HG03135 (cell line): Measurements from ENCODE around the gene FMNL2.

Experiments used
- ATAC-seq: cut with Tn5 transposase; IDR thresholded peaks from one replicate; pipeline ENCODE4 v1.9.1; 2021; ENCODE audit warnings: mild to moderate bottlenecking, moderate library complexity; ENCODE audit not compliant: unreplicated experiment

Gene FMNL2

GRCh38 chr2:152602750-152603149, 267.8 kb downstream of the FMNL2 start:
- ATAC-seq, result no peak

DNA sequence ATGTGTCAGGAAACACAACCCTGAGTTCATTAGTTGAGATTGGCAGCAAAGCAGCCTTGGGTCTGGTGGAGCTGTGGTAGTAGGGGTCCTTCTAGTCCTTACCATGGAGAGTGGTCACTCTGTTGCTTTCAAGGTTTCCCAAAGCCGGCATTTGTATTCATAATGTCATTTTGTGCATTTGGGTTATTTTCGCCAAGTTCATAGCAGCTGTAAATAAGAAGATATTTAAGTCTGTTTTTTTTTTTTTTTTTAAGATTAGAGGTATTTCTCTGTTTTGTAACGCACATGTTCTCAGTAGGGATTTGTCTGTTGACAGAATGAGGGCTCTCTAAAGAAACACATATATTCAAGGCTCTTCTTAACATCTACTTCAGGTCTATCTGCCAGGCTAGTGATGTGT, 268.2 kb downstream of the FMNL2 start:
- ATAC-seq, result no peak

DNA sequence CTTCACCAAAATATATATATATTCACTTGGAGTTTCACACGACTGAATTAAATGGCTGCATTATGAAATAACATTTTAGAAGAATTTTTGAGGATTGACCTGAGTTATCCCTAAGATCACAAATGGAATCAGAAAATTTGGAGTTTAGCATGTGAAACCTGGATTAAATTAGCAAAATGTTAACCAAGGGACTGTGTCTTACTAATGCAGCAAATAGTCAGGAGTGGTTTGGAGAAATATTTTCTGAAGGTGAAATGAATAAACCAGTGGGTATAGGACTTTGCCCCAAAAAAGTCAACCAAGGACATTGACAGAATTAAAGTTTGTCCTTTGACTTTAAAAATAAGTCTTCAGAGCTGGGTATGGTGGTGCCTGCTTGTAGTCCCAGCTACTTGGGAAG, 271.1 kb downstream of the FMNL2 start:
- ATAC-seq, result no peak

GRCh38 chr2:152606941-152607340, 272.0 kb downstream of the FMNL2 start:
- ATAC-seq, result no peak

- ATAC-seq, result no peak
These were observed 272.9 kb downstream of the FMNL2 start for GRCh38 chr2:152607793-152608300.

DNA sequence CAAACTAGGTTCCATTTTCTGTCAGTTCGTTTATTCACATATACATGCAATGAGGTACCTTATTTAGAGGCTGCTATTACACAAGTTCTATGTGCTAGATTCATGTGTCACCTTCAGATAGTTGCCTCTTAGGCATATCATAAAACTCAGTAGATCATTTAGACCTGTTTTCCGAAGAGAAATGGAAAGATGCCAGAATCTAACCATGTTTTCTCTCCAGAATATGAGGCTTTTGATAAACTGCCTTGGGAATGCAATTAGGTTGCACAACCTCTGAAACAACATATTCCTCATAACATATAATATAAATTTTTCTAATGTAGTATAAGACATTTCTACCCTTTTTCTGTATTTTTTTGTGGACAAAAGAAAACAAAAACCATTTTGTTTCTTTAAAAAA, 274.2 kb downstream of the FMNL2 start:
- ATAC-seq, result no peak

DNA sequence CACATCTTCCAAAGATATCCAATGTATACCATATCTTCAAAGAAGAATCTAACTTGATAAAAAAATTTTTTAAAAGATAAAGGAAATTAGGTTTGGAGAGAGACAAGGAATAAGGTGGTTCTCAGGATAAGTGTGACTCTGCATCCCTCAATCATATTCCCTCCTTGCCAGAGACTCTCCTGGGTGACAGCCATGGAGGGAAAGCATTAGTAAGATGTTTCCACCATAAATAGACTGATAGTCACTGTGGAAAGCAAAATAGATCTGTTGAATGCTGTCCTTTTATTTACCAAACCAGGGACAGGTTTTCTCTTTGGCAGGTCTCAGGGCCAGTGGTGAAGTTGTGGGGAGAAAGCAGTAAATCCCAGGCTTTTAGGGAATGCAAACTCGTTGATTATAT, 274.7 kb downstream of the FMNL2 start:
- no peak for ATAC-seq

DNA sequence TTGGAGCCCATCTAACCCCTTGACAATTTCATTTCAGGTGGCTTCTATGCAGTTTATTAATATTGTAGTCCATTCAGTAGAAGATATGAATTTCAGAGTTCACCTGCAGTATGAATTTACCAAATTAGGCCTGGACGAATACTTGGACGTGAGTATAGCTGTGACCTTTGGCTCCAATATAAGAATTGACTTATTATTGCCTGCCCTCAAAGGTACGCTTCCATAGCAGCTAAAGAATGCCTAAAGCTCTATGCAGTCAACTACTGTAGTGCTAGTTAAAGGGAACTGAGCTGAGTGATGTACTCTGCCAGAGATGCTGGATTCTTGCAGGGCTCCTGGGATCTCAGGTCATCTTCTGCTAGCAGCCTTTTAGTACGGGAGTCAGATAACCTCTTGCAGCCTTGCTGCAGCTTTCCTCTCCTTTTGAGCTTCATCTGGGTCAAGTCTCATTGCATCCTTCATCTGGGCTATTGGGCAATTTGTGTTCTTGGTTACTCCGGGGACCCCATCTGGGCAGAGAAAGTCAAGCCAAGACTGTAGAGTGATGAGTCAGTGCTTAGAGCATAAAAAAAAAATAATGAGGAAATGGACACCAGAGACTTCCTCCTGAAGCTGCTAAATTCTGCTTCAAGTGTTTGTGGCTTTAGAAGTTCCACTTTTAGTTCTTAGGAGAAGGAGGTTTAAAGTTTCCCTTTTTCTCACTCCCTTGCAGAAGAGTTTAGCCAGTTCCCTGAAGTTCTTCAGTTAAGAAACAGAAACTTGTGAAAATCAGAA, 276.7 kb downstream of the FMNL2 start:
- ATAC-seq, result peak; percentile 74

DNA sequence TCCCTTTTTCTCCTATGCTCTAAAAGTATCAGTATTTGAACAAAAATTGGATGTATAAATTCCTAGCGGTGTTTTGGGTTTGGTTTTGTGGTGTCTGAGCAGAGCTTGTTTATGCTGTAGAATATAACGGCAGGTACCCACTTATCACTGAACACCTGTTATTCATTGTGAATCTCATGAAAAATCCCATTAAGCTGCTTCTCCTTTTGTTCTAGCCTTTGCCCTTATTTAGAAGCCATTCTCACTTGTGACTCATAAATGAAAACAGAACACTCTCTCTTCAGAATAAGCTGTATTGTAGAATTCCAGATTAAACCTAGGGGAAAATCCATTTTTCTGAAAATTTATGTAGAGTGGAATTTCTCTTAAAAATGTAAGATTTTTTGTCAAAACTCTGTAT, 278.3 kb downstream of the FMNL2 start:
- no peak for ATAC-seq

DNA sequence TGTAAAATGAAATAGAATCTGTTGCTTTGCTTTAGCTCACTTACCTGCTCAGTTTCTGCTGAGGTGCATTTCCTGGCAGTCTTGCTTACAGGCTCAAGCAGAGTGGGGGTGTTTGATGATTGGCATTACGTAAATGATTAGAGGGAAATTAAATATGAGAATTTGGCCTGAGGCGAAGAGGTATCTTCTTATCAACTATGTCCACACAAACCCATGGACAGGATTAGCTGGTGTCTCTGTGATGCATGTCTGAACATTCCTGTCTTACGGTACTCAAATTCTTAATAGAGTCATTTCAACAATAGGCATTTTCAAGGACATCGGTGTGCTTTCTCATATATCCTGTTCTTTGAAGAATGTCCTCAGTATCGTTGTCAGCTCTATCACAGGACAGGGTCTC, 280.2 kb downstream of the FMNL2 start:
- ATAC-seq, result no peak

GRCh38 chr2:152617456-152618192, 282.6 kb downstream of the FMNL2 start:
- no peak for ATAC-seq

GRCh38 chr2:152618193-152618564, 283.2 kb downstream of the FMNL2 start:
- ATAC-seq, result no peak

DNA sequence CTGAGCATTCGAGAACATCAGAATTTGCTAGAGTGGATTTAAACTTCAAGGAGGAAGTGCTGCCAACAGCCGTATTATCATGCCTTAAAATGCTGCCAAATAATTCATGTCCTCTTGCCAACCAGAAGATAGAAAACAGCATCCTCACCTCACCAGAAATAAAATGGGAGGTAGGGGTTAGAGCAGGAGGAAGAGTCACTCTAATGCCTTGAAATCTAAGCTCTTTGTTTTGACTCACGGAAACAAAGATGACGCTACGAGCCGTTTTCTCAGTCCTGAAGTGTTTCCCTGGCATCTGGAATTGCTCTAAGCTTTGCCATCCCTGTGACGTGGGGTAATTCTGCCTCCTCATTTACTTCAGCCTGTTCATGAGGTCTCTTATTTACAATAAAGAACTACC, 285.2 kb downstream of the FMNL2 start:
- no peak for ATAC-seq

DNA sequence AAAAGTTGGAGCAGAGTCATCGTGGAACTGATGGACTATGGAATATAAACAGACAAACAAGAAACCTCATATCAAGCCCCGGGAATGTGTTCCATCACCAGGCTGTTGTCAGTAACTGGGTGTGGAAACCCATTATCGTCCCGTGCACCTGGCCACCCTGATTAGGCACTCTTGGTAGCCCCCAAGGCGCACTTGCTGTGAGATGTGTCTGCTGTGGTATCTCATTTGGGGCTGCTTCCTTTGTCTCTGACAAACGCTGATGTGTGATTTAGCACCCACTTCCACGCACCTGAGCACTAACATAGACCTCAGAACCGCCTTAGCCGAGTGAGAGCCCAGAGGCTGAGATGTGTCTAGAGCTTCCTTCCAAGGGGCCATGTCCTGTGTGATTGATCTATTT, 286.0 kb downstream of the FMNL2 start:
- no peak for ATAC-seq

DNA sequence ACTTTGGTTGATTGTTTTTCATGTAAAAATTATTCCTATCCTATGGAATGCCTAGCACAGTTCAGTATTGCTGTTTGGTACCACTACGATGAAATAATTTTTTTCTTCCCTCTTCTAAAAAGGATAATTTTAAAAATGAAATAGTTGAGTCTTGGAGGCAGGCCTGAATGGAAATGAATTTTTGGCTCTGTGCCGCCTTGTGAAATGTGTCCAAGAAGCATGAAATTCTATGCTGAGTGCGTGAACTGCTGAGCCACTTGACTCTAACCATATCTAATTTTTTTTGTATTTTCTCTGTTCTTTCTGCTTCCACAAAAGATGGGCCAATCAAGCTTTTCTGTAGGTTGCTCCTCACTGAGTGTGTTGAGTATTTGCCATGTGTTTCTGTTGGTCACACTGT, 287.2 kb downstream of the FMNL2 start:
- ATAC-seq, result no peak

DNA sequence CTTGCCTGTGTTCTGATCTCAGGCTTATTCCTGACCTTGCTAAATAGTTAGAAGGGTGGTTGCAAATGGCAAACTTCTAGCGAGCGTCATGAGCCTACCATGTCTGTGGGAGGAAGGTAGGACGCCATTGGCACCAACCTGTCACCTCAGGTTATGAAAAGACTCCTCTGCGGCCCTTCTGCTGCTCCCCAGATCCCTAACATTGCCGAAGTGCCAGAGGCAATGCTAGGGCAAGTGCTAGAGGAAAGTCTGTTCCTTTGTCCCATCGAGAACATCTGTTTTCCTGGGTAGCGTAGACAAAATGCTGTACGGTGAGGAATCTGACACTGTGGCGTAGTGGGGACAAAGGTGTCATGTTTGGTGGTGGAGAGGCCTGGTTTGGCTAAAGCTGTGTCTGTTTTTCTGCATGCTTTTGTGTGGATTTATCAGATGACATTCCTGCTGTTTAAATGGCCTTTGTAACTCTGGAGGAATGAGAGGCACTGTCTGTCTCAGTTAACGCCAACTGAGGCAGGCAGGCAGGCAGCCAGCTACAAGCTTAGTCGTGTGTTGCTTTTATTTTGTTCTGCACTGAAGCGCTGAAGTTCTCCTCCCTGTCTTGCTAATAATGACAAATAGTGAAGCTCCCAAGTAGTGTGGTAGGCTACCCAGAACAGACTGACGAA, 288.2 kb downstream of the FMNL2 start:
- ATAC-seq, result no peak

DNA sequence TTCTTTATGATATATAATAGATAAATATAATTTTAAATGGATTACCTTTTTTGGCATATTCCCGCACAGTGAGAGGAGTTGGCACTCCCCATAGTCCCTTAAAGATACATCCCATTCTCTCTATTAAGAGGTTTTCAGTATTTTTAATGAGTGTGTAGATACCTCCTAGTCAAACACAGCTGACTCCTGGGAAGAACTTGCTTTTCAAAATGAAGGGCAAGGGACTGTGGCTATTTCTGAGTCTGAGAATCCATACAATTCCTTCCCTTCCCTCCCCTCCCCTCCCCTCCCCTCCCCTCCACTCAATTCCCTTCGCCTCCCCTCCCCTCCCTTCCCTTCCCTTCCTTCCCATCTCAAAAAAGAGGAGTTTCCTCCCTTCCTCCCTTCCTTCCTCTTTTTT, 288.8 kb downstream of the FMNL2 start:
- no peak for ATAC-seq

- no peak for ATAC-seq
These were observed 289.8 kb downstream of the FMNL2 start for GRCh38 chr2:152624805-152625204.

DNA sequence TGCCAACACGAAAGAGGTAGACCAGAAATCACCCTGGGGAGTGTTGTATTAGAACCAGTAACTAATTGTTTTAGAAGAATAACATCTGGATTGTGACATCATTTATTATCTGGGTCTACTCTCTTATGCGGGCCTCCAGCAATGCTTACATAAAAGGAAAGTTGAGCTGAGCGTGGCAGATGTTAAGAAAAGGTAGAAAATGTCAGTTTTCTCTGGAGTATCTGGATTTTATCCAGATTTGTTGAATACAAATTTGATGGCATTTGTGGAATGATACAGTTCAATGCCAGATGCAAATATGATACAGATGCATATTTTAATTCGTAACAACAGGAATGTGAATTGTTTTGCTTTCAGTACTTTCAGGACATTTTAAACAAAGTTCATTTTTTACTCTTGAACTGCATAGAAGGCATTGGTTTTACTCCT, 292.0 kb downstream of the FMNL2 start:
- no peak for ATAC-seq

GRCh38 chr2:152627351-152627957, 292.5 kb downstream of the FMNL2 start:
- no peak for ATAC-seq

DNA sequence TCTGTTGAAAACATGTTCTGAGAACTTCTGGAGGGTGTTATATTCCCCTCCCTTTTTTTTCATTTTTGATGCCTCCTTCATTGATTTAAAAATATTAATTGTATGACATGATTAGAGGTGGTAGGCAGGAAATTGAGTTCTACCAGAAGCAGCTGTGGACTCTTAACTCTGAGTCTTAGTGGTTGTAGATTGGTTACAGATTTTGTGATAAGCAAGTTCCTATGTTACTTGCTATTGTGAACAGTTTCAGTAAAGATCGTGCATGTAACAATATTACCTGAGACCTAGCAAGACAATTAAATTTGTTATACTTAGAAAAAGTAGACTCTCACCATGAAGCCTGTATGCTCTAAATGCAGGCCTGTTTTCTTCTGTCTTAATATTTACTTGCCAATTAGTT, 294.2 kb downstream of the FMNL2 start:
- ATAC-seq, result no peak
